ENCODE data around the gene ACADM. TPM values are rescaled to one million over a fixed set of nuclear protein-coding genes. Genes with fewer than 3 reads are reported as not detected.
"Not testable (repeated sequence)": the region's sequence is repeated elsewhere in the genome, so short reads cannot be mapped to it uniquely, and the experiment has no call there.

The ACADM gene
- total RNA-seq, 3 donors from 2014 or later: 46.7 to 62.9 (median 50.5) TPM

- H3K9me3 ChIP-seq; DNase-seq (ENCODE audit: low spot score in 2 of 2); H3K27ac ChIP-seq; intact Hi-C loops (cut with DNase I; ENCODE audit: low total_unique reads); H3K4me1 ChIP-seq; H3K27me3 ChIP-seq; H3K36me3 ChIP-seq; H3K4me3 ChIP-seq: not testable (repeated sequence)
Observed at GRCh38 chr1:75783920-75784319, 59.4 kb downstream of the ACADM start.

GRCh38 chr1:75785320-75785982, 60.9 kb downstream of the ACADM start:
- Histone ChIP-seq H3K36me3 (no peaks in the 10 kb centered on the region), H3K27me3 (no peaks in the 10 kb centered on the region), H3K4me3 (peak overlapping the region; percentile 64 to 83 (median 75)), H3K27ac (peak overlapping the region; percentile 89 to 93), H3K9me3 (no peaks in the 10 kb centered on the region), H3K4me1 (peaks cover 0 to 6% of the 10 kb centered on the region in 2 donors)
- DNase-seq (ENCODE audit: low spot score in 2 of 2): no peak
- intact Hi-C loops (cut with DNase I; ENCODE audit: low total_unique reads): no loop called here
- TF ChIP-seq, protein P1, sequence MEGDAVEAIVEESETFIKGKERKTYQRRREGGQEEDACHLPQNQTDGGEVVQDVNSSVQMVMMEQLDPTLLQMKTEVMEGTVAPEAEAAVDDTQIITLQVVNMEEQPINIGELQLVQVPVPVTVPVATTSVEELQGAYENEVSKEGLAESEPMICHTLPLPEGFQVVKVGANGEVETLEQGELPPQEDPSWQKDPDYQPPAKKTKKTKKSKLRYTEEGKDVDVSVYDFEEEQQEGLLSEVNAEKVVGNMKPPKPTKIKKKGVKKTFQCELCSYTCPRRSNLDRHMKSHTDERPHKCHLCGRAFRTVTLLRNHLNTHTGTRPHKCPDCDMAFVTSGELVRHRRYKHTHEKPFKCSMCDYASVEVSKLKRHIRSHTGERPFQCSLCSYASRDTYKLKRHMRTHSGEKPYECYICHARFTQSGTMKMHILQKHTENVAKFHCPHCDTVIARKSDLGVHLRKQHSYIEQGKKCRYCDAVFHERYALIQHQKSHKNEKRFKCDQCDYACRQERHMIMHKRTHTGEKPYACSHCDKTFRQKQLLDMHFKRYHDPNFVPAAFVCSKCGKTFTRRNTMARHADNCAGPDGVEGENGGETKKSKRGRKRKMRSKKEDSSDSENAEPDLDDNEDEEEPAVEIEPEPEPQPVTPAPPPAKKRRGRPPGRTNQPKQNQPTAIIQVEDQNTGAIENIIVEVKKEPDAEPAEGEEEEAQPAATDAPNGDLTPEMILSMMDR (IDR thresholded peaks at IDR 0.05): no peak
- TF ChIP-seq POLR2AphosphoS5 (IDR thresholded peaks at IDR 0.05) (no peak), POLR2A (IDR thresholded peaks at IDR 0.05) (no peak)

DNA sequence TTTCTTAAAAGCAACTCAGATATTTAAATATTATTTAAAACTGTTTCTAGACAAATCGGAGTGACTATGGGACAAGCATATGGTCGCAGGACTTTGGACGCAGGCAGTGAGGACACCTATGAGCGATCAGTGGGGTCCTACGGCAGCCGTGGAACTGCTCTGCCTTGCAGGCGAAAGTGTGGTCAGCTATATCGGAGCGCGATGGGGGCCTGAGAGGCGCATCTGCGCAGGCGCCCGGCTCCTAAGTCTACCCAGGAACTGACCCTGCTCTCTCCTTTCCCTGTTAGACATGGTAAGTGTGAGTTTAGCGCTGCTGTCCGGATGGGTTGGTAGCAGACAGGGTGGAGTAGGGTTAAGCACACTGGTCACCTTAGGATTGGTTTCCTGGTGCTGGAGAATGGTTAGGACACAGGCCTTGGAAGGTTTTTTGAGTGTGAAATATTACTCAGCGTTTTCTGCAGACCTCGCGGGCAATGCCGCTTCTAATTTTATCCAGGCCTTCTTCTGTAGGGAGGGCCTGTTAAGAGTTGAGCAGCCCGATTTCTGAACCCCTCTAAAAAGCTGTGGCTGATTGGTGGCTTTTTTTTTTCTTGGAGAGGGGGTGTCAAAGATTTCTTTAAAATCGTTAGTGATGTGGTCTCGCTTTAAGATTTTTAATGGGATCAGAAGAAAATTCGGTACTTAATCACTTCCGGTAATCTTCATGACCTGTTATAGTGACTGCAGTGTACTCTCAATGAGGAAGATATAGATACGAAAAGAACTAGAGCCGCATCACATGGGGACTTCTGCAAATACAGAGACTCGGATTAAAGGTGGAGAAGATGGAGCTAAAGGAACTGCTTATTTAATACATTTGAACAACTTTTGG, 61.7 kb downstream of the ACADM start, which contains the start of gene RABGGTB:
Gene RABGGTB (plus strand): TSS at position 274 of the 871 bp plus-strand sequence. CDS start 16 bp downstream, at position 290.
- H3K27ac ChIP-seq: peak within 1 kb of the TSS; percentile 89 to 93
- TF ChIP-seq POLR2A (IDR thresholded peaks at IDR 0.05): peak; percentile 69
- TF ChIP-seq POLR2AphosphoS5 (IDR thresholded peaks at IDR 0.05): peak; percentile 74 to 94 (median 79)
- TF ChIP-seq, protein P1 (IDR thresholded peaks at IDR 0.05): no peak
- intact Hi-C loops (cut with DNase I; ENCODE audit: low total_unique reads): no loop called here

GRCh38 chr1:75786901-75787493, 62.5 kb downstream of the ACADM start:
- no peak for TF ChIP-seq POLR2A (IDR thresholded peaks at IDR 0.05)
- TF ChIP-seq, protein P1 (IDR thresholded peaks at IDR 0.05): no peak
- TF ChIP-seq POLR2AphosphoS5 (IDR thresholded peaks at IDR 0.05): no peak
- Histone ChIP-seq H3K9me3 (no peaks in the 10 kb centered on the region), H3K36me3 (no peaks in the 10 kb centered on the region), H3K27me3 (no peaks in the 10 kb centered on the region), H3K4me3 (peak overlapping the region; percentile 64 to 83 (median 75)), H3K27ac (peak overlapping the region in 1 of 2 donors; percentile 89), H3K4me1 (peaks cover 0 to 11% of the 10 kb centered on the region in 2 donors)
- no peak for DNase-seq (ENCODE audit: low spot score in 2 of 2)
- intact Hi-C loops (cut with DNase I; ENCODE audit: low total_unique reads): no loop called here

More for the DNA sequence above, 61.7 kb downstream of the ACADM start, which contains the start of gene RABGGTB:
- no peaks in the 10 kb centered on the region for H3K36me3 ChIP-seq
- DNase-seq (ENCODE audit: low spot score in 2 of 2): peak; percentile 88
- H3K4me3 ChIP-seq: peak within 1 kb of the TSS; percentile 64 to 83 (median 75)
- no peaks in the 10 kb centered on the region for H3K27me3 ChIP-seq
- peaks cover 0 to 11% of the 10 kb centered on the region in 2 donors for H3K4me1 ChIP-seq
- H3K9me3 ChIP-seq: no peaks in the 10 kb centered on the region

- Histone ChIP-seq H3K9me3 (no peaks in the 10 kb centered on the region), H3K36me3 (no peaks in the 10 kb centered on the region), H3K4me1 (peaks cover 0 to 11% of the 10 kb centered on the region in 2 donors), H3K27ac (peak overlapping the region in 1 of 2 donors; percentile 89), H3K4me3 (peak overlapping the region; percentile 64 to 83 (median 75)), H3K27me3 (no peaks in the 10 kb centered on the region)
- no peak for DNase-seq (ENCODE audit: low spot score in 2 of 2)
- intact Hi-C loops (cut with DNase I; ENCODE audit: low total_unique reads): no loop called here
- TF ChIP-seq POLR2AphosphoS5 (IDR thresholded peaks at IDR 0.05): no peak
Observed at GRCh38 chr1:75787524-75787923, 63.0 kb downstream of the ACADM start.

Data from breast epithelium (tissue), 4 donors.